Spleen (tissue), 11 donors: ENCODE measurements around the gene PCID2. TPM values are rescaled to one million over a fixed set of nuclear protein-coding genes. Genes with fewer than 3 reads are reported as not detected.
"Not testable (repeated sequence)": the region's sequence is repeated elsewhere in the genome, so short reads cannot be mapped to it uniquely, and the experiment has no call there.

Experiments used
- DNase-seq: peaks from one replicate; pipeline ENCODE4 v3.0.0-alpha.2; 2020
- H3K27ac ChIP-seq, 8 donors: fragments of 200-600 bp; sonication (generic) in 7 of 8; 1 replicate in 4 of 8; 2 replicates in 4 of 8; pipeline versions ENCODE4 v1.5.0 to v1.8.0; 2016 to 2021; ENCODE audit warnings: inconsistent platforms in 4 of 8, mild to moderate bottlenecking in 4 of 8, moderate library complexity in 1 of 8
- H3K27me3 ChIP-seq, 7 donors: fragments of 200-600 bp; sonication (generic) in 6 of 7; replicated peaks in 1 of 7; 1 replicate in 4 of 7; 2 replicates in 3 of 7; pipeline versions ENCODE4 v1.5.0 to v1.8.0; 2016 to 2021; ENCODE audit warnings: inconsistent platforms in 3 of 7, mild to moderate bottlenecking in 1 of 7
- H3K36me3 ChIP-seq, 6 donors: fragments of 200-600 bp; sonication (generic) in 5 of 6; 1 replicate in 4 of 6; 2 replicates in 2 of 6; pipeline versions ENCODE4 v1.5.0 to v1.8.0; 2016 to 2021; ENCODE audit warnings: inconsistent platforms in 2 of 6
- H3K4me1 ChIP-seq, 6 donors: fragments of 200-600 bp; sonication (generic) in 5 of 6; 1 replicate in 3 of 6; 2 replicates in 3 of 6; pipeline versions ENCODE4 v1.5.0 to v1.8.0; 2016 to 2021; ENCODE audit warnings: inconsistent platforms in 3 of 6
- H3K4me3 ChIP-seq, 8 donors: fragments of 200-600 bp; sonication (generic) in 7 of 8; 1 replicate in 4 of 8; 2 replicates in 4 of 8; pipeline versions ENCODE4 v1.5.0 to v1.8.0; 2016 to 2021; ENCODE audit warnings: inconsistent platforms in 4 of 8, mild to moderate bottlenecking in 4 of 8, moderate library complexity in 2 of 8
- H3K9me3 ChIP-seq, 8 donors: fragments of 200-600 bp; sonication (generic) in 7 of 8; 1 replicate in 4 of 8; 2 replicates in 4 of 8; pipeline versions ENCODE4 v1.5.0 to v1.8.0; 2016 to 2021; ENCODE audit warnings: inconsistent platforms in 4 of 8
- CTCF ChIP-seq, 11 experiments: fragments of 200-600 bp in 7 of 11; fragments of 450-650 bp in 4 of 11; sonication (generic) in 4 of 11; IDR thresholded peaks in 8 of 11; conservative IDR thresholded peaks in 3 of 11; 1 replicate in 7 of 11; 2 replicates in 4 of 11; pipeline versions ENCODE4 v1.4.0 to v1.8.0; 2016 to 2021; ENCODE audit warnings: antibody characterized with exemption in 11 of 11, inconsistent platforms in 4 of 11, mild to moderate bottlenecking in 1 of 11
- POLR2A ChIP-seq, 3 donors: fragments of 450-650 bp; IDR thresholded peaks; one replicate each; pipeline ENCODE4 v1.5.1; 2017; ENCODE audit warnings: antibody characterized with exemption in 3 of 3, mild to moderate bottlenecking in 1 of 3
- POLR2AphosphoS5 ChIP-seq, 3 donors: sonication (generic); formaldehyde crosslinking; IDR thresholded peaks; one replicate each; pipeline ENCODE4 v1.5.1; 2017; ENCODE audit warnings: antibody characterized with exemption in 3 of 3
- WGBS, 5 donors: extraction: QIAGEN DNeasy Blood & Tissue Kit in 3 of 5; methylation state at CpG; one replicate each; pipeline versions ENCODE4 v1.1.5 to v1.1.7; 2013 to 2018; 5-methylcytosine and 5-hydroxymethylcytosine counted together
- intact Hi-C: fragments of 100-400 bp; cut with DNase I; formaldehyde crosslinking; loops from one replicate; pipeline ENCODE4 v1.15.0; 2023; ENCODE audit warnings: low total_unique reads
- polyA plus RNA-seq, 3 donors: library from polyadenylated mRNA; stranded (reverse); fragments of 200-250 nt; gene quantifications; one replicate each; pipeline ENCODE4 v1.2.1, GENCODE V29; 2013
- total RNA-seq, 7 donors: library from RNA; depleted of rRNA in 3 of 7; stranded (reverse); fragments of >200 nt in 3 of 7; fragmentation: NEBNext Ultra II Directional in 4 of 7; extraction: Animal tissue kit (Norgen Biotek cat#: 25700) in 4 of 7; gene quantifications; one replicate each; pipeline versions ENCODE4 v1.1.0 to v1.2.1, GENCODE V29; 2016 to 2021
- donor health status: healthy with polysubstance abuse.
- donor health status: DM: no; HTN: no; CAD: no; lungs with moderate emphysema.
- donor health status: DM: no; HTN: no; CAD: no.
- donor health status: Bipolar disorder and iron deficiency.
- donor health status: healthy.
- donor health status: DM: no; HTN: no; CAD: no.
- donor health status: DM: yes; HTN: yes; CAD: no.

PCID2 gene
- total and polyA plus RNA-seq, 10 donors = 34.3 to 71.0 (median 45.1) TPM

- Histone ChIP-seq H3K9me3 (no peaks in the 10 kb centered on the region), H3K27me3 (no peaks in the 10 kb centered on the region), H3K4me3 (no peak overlapping the region), H3K4me1 (no peaks in the 10 kb centered on the region), H3K27ac (no peak overlapping the region), H3K36me3 (peaks cover 3 to 100% (median 96%) of the 10 kb centered on the region in 6 donors)
- TF ChIP-seq CTCF (IDR thresholded peaks at IDR 0.05 in 8 of 11, conservative IDR thresholded peaks at IDR 0.05 in 3 of 11) = no peak
- TF ChIP-seq POLR2A (IDR thresholded peaks at IDR 0.05) = no peak
- no peak for TF ChIP-seq POLR2AphosphoS5 (IDR thresholded peaks at IDR 0.05)
- 83 to 94% (median 87%) methylated on average over 6 of the region's 6 CpGs for WGBS, 5 donors
- intact Hi-C loops = no loop called here
- DNase-seq = no peak
Observed at GRCh38 chr13:113243847-113244246, 35.4 kb upstream of the PCID2 start.

DNA sequence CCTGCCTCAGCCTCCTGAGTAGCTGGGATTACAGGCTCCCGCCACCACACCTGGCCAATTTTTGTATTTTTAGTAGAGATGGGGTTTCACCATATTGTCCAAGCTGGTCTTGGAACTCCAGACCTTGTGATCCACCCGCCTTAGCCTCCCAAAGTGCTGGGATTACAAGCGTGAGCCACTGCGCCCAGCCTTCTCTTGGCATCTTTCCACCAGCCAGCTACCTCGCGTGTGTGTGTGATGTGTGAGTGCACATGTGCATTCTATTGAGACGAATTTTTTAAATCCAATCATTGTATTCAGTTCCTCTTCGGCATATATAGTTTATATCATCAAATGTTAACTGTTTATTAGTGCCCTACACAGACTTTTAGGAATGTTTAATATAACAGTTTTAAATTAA lies 33.2 kb upstream of the PCID2 start:
- H3K4me3 ChIP-seq, intact Hi-C loops, H3K9me3 ChIP-seq, DNase-seq, H3K27ac ChIP-seq, H3K27me3 ChIP-seq, H3K4me1 ChIP-seq: not testable (repeated sequence)
- H3K36me3 ChIP-seq = peaks cover 3 to 99% (median 86%) of the 10 kb centered on the region in 6 donors
- WGBS, 5 donors = 91 to 95% (median 95%) methylated on average over 8 of the region's 8 CpGs

GRCh38 chr13:113239986-113240385 lies 31.5 kb upstream of the PCID2 start:
- 84 to 92% (median 91%) methylated on average over 6 of the region's 6 CpGs for WGBS, 5 donors
- H3K27me3 ChIP-seq = no peaks in the 10 kb centered on the region
- intact Hi-C loops = no loop called here
- no peak overlapping the region for H3K27ac ChIP-seq
- no peaks in the 10 kb centered on the region for H3K4me1 ChIP-seq
- H3K9me3 ChIP-seq = no peaks in the 10 kb centered on the region
- no peak for DNase-seq
- peaks cover 3 to 98% (median 80%) of the 10 kb centered on the region in 6 donors for H3K36me3 ChIP-seq
- no peak for TF ChIP-seq POLR2AphosphoS5 (IDR thresholded peaks at IDR 0.05)
- no peak for TF ChIP-seq CTCF (IDR thresholded peaks at IDR 0.05 in 8 of 11, conservative IDR thresholded peaks at IDR 0.05 in 3 of 11)
- no peak for TF ChIP-seq POLR2A (IDR thresholded peaks at IDR 0.05)
- no peak overlapping the region for H3K4me3 ChIP-seq

DNA sequence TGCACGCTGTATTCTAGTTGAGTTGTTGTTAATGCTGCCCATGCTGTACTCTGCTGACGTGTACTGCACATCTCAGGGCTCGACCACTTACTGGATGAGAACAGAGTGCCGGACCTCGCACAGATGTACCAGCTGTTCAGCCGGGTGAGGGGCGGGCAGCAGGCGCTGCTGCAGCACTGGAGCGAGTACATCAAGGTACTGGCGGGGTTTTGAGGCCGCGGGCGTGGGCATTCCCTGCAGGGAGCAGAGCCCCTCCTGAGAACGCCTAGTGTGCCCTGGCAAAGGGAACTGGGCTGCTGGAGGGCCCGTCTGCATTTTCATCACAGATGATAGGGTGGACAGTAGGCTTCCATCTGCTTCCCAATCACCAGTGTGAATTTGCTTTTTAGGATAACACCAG lies 30.9 kb upstream of the PCID2 start:
- WGBS, 5 donors = 92 to 94% (median 93%) methylated on average over 13 to 15 of the region's 15 CpGs
- Histone ChIP-seq H3K27ac (no peak overlapping the region), H3K4me1 (no peaks in the 10 kb centered on the region), H3K27me3 (no peaks in the 10 kb centered on the region), H3K4me3 (no peak overlapping the region), H3K36me3 (peaks cover under 1 to 98% (median 79%) of the 10 kb centered on the region in 6 donors), H3K9me3 (no peaks in the 10 kb centered on the region)
- TF ChIP-seq CTCF (IDR thresholded peaks at IDR 0.05 in 8 of 11, conservative IDR thresholded peaks at IDR 0.05 in 3 of 11) = no peak
- no peak for TF ChIP-seq POLR2A (IDR thresholded peaks at IDR 0.05)
- no peak for TF ChIP-seq POLR2AphosphoS5 (IDR thresholded peaks at IDR 0.05)
- intact Hi-C loops = no loop called here
- no peak for DNase-seq

- H3K27me3 ChIP-seq = no peaks in the 10 kb centered on the region
- 85 to 94% (median 88%) methylated on average over 4 of the region's 4 CpGs for WGBS, 5 donors
- DNase-seq = no peak
- peaks cover 0 to 98% (median 76%) of the 10 kb centered on the region in 6 donors for H3K36me3 ChIP-seq
- no peak overlapping the region for H3K27ac ChIP-seq
- no peak overlapping the region for H3K4me3 ChIP-seq
- no peaks in the 10 kb centered on the region for H3K9me3 ChIP-seq
- TF ChIP-seq CTCF (IDR thresholded peaks at IDR 0.05 in 8 of 11, conservative IDR thresholded peaks at IDR 0.05 in 3 of 11) (no peak), POLR2A (IDR thresholded peaks at IDR 0.05) (no peak), POLR2AphosphoS5 (IDR thresholded peaks at IDR 0.05) (no peak)
- H3K4me1 ChIP-seq = no peaks in the 10 kb centered on the region
- intact Hi-C loops = no loop called here
Observed at GRCh38 chr13:113238536-113238935, 30.1 kb upstream of the PCID2 start.
